Fibroblast of skin of left quadriceps (primary cell): ENCODE data around the gene TKTL2.

Experiments
- DNase-seq, 2 experiments: peaks; one replicate each; pipeline ENCODE4 v3.0.0-alpha.2; 2013; ENCODE audit warnings: low read depth in 2 of 2

TKTL2 gene, protein sequence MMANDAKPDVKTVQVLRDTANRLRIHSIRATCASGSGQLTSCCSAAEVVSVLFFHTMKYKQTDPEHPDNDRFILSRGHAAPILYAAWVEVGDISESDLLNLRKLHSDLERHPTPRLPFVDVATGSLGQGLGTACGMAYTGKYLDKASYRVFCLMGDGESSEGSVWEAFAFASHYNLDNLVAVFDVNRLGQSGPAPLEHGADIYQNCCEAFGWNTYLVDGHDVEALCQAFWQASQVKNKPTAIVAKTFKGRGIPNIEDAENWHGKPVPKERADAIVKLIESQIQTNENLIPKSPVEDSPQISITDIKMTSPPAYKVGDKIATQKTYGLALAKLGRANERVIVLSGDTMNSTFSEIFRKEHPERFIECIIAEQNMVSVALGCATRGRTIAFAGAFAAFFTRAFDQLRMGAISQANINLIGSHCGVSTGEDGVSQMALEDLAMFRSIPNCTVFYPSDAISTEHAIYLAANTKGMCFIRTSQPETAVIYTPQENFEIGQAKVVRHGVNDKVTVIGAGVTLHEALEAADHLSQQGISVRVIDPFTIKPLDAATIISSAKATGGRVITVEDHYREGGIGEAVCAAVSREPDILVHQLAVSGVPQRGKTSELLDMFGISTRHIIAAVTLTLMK

DNA sequence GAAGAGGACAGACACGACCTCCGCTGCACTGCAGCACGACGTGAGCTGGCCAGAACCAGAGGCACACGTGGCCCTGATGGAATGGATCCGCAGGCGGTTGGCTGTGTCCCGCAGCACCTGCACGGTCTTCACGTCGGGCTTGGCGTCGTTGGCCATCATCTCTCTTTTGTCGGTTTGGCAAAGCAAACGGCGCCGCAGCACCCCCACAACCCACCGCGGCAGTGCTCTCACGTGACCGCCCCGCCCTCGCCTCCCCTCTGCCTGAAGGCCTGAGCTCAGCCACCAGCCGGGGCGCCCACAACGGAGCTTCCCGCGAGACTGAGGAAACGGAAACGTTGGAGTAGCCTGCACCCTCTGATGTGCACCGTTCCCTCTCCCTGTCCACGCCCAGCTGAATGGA, at the start of gene TKTL2:
TSS of gene TKTL2 (minus strand) at position 179 of the 400 bp plus-strand sequence. CDS start at position 159, 20 bp downstream.
- no peak for DNase-seq

DNA sequence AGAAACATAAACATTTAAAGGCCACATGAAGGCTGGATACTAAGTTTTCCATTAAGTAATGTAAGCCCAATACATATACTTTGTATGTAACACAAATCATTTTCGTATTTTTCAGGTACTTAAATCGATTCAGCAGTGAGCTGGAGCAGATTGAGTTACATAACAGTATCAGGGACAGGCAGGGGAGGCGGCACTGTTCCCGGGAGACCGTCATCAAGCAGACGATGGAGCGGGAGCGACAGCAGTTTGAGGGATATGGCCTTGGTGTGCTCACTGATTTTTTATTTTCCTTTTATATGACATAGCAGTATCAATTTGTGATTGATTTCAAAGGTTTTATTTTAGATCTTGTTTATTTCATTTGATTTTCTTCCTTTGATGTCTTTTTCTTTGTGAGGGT, 41.6 kb upstream of the TKTL2 start:
- no peak for DNase-seq

DNA sequence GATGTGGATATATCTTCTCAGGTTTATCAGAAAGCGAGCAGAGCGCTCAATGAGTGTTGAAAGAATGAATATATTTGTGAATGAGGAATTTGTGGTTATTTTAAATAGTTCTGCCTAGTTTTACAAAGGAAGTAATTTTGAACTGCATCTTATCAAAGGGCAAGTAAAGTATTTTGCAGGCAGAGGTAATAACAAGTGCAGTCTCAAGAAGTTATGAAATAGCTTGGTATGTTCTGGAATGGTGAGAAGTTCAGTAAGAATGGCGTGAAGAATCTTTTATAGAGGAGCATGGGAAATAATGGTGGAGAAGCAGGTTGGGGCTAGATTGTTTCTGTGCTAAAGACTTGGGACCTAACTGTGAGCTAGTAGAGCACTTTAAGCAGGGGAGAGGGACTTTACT, 31.8 kb upstream of the TKTL2 start:
- DNase-seq, result no peak

DNA sequence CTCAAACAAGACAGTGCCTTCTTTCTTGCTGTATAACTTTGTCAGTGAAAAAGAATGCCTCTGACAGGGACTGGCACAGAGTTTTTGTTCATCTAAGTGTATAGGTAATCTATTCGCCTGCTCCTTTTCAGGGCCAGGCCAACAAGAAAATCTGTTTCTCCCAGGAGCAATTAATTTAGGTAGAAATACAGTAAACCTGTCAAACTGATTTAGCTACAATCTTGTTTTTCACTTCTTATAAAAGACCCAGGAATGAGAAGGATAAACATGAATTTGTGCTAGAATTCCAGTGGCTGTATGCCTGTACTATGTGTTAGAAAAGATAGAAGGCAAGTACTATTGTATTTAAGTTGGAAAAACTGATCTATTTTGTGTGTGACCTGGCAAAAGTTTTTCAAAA, 27.0 kb upstream of the TKTL2 start:
- DNase-seq, result no peak

DNA sequence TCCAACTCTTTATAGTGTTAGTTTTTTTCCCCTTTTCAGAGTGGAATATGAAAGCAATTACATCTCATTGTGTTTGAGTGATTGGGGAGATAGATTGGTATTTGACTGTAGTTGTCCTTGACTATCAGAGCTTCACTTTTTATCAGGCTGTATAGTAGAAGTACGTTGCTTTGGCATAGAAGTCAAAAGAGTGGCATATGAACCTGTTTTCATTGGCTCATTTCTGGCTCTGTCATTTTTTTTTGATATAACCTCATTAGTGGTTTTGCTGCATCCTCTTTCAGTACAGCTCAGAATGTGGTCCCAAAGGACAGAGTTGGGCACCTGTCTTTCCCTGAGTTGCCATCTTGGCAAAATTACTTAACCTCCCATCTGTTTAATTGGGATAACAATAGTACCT, 22.3 kb upstream of the TKTL2 start:
- DNase-seq, result no peak

DNA sequence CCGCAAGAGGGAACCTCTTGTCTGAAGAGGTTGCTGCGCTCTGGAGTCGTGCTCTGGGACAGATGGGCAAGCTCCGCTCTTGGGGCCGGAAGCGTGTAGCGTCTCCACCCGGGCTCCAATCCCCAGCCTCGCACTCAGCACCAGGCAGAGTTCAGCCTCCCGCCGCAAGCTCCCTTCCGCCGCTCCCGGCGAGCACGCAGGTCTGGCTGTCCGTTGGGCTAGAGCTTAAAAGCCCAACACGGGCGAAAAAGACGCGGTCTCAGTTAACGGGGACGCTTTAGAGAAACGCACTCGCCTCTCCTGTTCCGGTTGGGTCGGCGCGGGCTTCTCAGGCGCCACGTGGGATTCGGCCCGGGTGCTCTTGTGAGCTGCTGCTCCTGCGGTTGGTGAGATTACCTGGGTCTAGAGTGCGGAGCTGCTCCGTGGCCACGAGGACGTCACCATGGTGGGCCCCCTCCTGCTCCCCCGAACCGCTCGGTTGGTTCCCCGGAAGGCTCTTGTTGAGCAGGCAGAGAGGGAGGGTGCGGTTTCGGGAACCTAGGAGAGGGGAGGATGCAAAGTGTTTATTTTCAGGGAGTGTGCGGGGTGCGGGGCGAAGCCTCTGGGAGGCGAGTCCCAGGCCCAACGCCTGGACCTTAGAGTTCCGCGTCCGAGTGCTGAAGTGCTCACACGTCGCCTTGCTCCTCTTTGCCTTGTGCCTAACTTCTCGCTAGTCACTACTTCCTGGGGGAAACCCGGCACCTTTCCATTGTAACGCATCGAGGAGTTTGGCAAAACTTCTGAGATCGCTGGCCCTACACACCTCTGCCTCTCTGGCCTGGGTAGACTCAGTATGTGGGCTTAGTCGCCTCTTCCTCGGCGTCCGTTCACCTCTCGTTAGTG, 21.0 kb upstream of the TKTL2 start, which contains the start of gene TMA16:
TSS of gene TMA16 (plus strand) at position 331 of the 882 bp plus-strand sequence. CDS start at position 443, 112 bp downstream.
- peak; percentile 90 to 91 for DNase-seq

DNA sequence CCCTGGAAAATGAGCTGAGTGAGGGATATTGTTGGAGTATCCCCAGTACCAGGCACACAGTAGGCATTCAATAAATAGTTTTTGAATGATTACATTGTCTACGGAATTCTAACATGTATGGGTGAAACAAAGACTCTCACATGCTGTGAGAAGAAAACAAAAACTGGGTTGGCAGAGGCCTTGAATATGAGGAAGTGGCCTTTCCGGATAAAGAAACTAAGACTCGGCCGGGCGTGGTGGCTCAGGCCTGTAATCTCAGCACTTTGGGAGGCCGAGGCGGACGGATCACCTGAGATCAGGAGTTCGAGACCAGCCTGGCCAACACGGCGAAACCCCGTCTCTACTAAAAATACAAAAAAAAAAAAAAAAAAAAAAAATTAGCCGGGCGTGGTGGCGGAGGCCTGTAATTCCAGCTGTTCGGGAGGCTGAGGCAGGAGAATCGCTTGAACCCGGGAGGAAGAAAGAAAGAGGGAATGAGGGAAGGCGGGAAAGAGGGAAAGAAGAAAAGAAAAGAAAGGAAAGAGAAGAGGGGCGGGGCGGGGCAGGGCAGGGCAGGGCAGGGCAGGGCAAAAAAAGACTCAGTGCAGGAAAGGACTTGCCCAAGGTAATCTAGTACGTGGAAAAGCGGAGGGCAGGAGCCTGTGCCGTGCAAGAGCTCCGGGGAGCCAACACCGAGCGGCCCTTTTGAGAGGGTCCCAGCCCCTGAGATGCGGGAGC, 20.2 kb upstream of the TKTL2 start:
- DNase-seq, result no peak

DNA sequence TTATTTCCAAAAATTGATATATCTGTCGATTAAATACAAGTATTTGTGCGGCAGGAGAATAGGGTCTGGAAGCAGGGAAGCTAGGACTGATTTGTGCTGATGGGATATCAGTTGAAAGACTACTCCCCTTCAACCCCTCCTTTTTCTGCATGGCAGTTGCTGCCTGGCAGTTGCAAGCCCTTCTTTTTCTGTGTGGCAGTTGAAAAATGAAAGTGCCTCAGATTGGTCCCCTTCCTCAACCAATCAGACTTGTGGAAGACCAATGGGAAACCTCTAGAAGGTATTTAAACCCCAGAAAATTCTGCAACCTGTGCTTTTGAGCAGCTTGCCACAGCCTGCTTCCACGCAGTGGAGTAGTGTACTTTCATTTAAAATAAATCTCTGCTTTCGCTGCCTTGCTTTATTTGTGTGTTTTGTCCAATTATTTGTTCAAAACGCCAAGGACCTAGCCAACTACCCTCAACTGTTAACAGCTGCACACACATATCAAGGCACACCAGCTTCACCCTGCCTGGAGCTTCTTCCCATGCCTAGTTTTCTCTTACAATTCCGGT, 19.5 kb upstream of the TKTL2 start:
- DNase-seq, result no peak

DNA sequence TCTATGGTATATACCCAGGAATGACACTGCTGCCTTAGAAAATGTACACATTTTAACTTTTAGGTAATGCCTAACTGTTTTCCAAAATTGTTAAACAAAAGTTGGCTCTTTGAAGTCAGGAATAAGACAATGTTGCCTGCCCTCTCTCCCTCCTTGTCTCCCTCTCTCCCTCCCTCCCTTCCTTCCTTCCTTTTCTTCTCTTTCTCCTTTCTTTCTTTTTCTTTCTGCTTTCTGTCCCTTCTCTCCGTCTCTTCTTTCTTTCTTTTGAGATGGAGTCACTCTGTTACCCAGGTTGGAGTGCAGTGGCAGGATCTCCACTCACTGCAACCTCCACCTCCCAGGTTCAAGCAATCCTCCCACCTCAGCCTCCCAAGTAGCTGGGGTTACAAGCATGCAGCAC, 16.4 kb upstream of the TKTL2 start:
- no peak for DNase-seq

DNA sequence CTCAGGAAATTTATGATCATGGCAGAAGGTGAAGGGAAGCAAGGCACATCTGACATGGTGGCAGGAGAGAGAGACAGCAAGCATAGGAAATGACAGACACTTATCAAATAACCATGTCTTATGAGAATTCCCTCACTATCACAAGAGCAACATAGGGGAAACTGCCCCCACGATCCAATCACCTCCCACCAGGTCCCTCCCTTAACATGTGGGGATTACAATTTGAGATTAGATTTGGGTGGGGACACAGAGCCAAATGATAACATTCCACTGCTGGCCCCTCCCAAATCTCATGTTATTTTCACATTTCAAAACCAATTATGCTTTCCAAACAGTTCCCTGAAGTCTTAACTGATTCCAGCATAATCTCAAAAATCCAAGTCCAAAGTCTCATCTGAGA, 12.8 kb upstream of the TKTL2 start:
- DNase-seq, result no peak

DNA sequence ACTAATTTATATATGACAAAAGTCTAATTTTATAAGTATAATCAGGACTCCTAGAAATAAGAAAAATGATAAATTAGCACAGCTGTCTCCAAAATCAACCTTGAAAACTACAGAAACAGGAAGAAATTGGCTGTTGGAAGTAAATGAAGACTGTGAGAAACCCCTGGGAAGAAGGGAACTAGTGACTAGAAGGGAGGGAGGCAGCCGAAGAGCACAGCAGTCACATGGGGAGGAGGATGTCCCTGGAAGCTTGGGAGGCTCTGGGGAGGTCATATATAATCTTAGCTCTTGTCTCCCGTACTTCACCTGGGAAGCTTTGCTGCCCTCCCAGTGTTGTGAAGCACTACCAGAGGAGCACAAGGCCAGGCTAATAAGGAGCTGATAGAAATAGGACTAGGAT, 12.0 kb upstream of the TKTL2 start:
- DNase-seq, result no peak

DNA sequence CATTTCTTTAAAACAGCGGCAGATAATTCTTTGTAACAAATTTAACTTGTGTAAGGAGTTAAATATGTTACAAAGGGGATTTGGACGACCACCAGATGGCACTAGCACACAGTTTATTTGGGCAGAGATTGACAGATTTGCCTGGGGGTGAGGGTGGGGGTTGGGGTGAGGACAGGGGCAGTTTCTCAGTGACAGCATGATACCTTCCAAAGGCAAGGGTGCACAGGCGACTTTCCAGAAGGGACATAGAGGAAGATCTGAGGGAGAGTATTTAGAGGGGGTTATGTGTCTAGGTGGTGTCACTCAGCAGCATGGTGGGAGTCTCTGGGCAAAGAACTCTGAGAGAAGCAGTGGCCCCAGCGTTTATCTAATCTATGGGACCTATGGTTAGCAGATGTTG, 11.4 kb upstream of the TKTL2 start:
- peak; percentile 4 for DNase-seq

DNA sequence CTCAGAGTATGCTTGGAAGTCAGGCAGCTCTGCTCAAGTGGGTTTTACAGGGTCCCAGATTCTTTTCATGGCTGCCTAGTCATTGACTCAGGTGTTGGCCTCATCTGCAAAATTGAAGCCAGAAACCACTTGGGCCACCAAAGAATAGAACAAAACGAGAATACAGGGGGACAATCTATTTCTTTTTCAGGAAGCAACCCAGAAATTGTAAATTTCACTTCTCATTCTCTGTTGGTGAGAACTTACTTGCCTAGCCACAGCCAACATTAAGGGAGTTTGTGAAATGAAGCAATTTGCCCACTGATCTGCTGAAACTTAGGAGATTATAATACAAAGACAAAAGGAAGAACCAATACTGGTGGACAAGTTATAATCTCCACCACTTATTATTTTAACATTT, 8.6 kb upstream of the TKTL2 start:
- DNase-seq, result no peak

DNA sequence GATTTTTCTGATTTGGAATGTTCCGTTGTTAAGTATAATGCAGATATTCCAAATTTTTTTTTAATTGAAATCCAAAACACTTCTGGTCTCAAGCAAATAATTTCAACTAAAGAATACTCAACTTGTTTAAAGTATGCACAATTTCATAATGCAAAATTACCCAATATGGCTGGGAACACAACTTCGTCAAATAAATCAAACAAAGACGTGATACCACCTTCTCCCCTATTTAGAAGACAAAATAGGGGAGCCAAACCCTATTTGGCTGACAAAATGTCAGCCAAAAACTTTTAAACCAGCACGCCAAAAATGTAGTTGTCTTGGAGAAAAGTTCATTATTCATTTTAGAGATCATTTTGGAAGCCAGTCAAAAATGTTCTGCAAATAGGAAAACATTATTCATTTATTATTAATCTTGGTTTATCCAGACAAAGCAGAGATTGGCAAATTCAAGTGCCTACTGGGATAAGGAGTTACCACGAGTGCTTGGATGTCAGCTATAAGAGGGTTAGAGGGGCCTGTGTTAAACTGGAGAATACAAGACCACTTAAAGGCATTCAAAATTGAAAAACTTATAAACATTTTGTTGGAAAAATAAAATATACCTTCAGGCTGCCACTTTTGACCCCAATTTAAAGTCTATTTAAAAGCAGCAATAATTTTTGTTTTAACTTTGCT, 3.3 kb upstream of the TKTL2 start:
- no peak for DNase-seq

DNA sequence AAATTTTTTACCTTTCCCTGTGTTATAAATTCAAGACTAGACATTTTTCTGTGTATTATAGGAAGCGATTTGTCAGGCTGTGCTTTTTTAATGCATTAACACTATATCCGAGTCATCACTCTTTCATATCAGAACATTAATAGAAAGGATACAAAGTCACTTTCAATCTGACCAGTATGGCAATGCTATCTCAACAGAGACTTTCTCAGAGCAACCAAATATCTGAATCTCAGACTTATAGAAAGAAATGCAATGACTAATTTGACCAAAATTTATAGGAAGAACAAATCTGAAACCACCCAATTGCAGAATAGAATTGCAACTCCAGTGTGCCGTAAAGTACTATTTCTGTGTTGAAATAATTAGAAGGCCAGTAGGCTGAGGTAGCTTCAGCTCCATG, 473 bp upstream of the TKTL2 start:
- no peak for DNase-seq

DNA sequence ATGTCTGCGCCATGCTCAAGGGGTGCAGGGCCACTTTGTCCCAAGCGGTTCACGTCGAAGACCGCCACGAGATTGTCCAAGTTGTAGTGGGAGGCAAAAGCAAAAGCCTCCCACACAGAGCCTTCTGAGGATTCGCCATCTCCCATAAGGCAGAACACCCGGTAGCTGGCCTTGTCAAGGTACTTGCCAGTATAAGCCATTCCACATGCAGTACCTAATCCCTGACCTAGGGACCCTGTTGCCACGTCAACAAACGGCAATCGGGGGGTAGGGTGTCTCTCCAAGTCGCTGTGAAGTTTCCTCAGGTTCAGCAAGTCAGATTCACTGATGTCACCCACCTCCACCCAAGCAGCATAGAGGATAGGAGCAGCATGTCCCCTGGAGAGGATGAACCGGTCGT, 424 bp downstream of the TKTL2 start:
- DNase-seq, result no peak

DNA sequence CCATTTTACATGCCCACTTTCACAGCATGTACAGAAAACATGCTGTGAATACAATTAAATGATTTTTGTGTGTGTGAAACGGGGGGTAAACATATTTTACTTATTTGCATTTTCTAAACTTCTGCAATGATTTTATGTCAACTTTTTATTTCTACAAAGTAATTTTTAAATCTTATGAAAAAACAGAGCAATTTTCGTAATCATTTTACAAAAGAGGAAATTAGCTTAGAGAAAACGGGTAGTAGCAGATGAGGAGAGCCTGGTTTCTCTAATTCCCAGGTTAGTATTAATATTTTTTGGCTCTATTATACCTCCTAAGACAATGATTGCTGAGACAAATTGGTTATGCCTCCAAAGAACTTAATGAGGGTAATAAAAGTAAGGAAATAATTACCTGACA, 3.2 kb downstream of the TKTL2 start:
- DNase-seq, result no peak

DNA sequence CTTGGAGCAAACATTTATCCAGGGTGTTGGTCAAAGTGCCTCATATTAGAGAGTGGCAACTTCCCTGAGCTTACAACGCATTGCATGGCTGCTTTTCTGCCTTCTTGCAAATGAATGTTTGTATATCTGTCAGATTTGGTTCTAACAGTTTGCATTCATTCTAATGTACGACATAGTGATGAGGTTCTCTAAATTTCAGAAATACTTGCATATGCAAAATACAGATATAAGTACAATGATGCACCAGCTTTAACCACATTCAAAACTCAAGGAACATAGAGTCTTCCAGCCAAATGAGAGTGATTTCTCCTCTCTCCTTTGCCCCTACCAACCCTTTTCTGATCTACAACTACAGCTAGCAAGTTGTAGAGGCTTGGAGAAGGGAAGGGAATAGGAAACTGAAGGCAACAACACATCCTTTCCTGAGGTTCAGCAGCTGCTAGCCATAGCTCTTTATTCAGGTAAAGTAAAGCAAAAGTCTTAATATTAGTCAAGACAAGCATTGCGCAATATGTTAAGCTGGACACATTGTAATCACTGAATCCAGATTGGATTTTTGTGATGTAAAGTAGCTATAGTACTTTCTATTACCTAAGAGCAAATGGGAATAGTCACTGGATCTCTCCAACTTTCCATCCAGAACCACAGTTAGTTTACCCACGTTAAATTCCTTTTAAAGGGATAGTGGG, 6.3 kb downstream of the TKTL2 start:
- DNase-seq, result no peak

DNA sequence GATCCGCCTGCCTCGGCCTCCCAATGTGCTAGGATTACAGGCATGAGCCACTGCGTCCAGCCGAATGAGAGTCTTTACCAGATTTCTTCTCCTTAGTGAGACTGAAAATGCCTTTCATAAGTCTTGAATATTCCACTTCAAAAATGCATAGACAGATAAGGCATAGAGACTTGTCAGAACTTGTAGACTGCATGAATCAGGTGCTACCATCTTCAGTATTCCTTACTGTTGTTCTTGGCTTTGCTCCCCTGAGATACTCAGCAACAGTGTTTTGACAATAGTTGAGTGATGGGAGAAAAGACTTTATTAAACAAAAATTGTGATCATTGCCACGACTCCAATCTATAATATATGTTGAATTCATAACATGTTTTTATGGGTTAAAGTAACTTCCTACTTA, 11.0 kb downstream of the TKTL2 start:
- no peak for DNase-seq

DNA sequence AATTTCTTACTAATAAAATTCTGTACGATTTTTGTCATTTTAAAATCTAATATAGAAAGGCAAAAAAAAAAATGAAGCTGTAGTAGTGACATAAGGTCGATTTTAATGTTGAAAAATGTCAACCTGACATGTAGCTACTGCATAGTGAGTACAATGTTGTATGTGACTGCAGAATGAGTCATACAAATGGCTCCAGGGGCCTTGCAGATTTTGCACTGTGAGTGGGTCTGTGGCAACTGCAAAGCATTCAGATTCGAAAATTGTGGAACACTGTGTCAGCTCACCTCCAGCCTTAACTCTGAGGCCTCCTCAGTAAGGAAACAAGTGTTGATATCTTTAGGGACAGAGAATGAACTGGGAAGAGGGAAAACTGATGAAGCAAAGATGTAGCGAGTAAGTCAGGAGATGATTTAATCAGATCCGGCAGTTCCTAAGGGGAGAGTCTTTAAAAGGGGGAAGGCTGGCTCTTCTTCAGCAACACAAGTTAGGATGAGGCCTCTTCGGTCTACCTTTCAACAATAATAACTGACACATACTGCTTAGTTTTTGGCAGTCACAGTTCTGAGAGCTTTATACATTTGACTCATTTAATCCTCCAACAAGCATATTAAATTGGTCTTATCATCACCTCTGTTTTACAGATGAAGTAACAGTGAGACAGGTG, 24.9 kb downstream of the TKTL2 start:
- no peak for DNase-seq
